GM12875 (cell line): ENCODE data around the gene D2HGDH.

Source experiments
- H3K4me3 ChIP-seq: one replicate; pipeline ENCODE4 v1.5.1; 2011; ENCODE audit warnings: low read depth, low read length, control low read depth
- CTCF ChIP-seq: IDR thresholded peaks from 2 replicates; pipeline ENCODE4 v1.5.1; 2011; ENCODE audit warnings: low read depth, mild to moderate bottlenecking, control low read depth, inconsistent platforms, low read length, moderate library complexity, borderline replicate concordance; ENCODE audit not compliant: insufficient read depth

D2HGDH gene

DNA sequence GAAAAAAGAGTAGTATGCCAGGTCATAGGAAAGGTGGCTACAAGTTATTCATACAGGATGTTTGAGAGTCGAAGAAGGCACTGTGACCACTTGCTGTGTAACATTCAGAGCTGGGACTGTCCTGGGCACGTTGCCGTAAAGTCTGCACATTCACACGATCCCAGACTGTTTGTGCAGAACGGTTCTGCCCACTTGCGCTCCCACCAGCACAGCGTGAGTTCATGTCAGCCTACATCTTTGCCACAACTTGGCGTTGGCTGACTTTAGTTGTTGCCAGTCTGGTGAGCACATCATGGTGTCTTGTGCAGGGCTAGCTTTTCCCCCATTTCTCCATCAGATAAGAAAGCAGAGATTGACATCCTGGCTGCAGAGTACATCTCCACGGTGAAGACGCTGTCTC is 25.6 kb upstream of the D2HGDH start:
- no peak for TF ChIP-seq CTCF
- no peak overlapping the region for H3K4me3 ChIP-seq

GRCh38 chr2:241719093-241719492 is 15.3 kb upstream of the D2HGDH start:
- no peak for TF ChIP-seq CTCF
- H3K4me3 ChIP-seq: no peak overlapping the region

DNA sequence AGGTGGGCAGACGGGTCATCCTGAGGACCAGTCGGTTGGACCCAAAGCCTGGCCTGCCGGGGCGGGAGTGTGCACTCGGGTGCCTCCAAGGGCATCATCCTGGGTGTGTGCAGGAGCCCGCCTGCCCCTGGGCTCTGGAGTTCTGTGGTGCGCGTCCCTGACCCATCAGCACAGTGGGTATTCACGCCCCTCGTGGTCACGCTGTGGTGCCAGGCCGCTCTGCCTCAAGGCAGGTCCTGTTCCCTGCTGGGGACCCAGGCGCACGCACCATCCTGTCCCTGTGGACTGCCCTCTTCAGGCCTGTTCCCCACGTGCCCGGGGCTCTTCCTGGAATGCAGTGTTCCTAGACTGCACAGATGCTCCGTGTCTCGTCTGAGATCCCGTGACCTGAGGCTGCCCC is 14.3 kb upstream of the D2HGDH start:
- H3K4me3 ChIP-seq: no peak overlapping the region
- TF ChIP-seq CTCF: no peak

DNA sequence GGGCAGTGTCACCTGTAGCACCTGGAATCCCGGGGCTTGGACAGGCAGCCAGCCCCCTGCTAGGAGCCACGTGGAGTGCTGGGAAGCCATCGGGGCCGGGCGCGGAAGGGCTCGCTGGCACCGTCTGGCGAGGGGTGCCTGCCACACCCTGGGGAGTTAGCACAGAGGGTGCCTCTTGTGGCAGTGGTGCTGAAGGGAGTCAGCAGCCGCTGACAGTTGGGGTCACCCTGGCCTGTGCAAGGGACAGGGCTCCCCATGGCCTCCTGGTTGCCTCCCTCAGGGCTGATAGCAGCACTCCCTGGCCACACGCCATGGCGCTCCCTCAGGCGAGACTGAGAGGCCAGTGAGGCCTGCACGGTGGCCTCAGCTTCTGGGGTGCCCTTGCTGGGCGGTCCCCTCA is 13.9 kb upstream of the D2HGDH start:
- H3K4me3 ChIP-seq: no peak overlapping the region
- no peak for TF ChIP-seq CTCF

DNA sequence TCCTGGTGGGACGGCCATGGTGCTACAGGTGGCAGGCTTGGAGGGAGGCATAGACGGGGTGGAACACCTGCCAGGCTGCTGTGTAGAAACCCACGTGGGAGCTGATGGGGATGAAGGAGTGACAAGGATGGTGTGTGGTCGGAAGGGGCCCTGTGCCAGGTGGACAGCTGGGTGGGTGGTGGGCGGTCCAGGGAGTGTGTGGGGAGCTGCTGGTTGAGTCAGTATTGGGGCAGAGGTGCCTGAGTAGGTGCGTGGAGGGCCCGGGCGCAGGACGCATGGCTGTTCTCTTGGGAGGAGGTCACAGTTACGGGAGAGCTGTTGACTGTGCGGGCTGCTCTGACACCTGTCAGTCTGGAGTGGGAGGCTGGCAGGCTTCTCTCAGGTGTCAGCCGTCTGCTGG is 12.6 kb upstream of the D2HGDH start:
- H3K4me3 ChIP-seq: no peak overlapping the region
- TF ChIP-seq CTCF: no peak

- H3K4me3 ChIP-seq: no peak overlapping the region
- TF ChIP-seq CTCF: no peak
Observed at GRCh38 chr2:241722896-241723454, 11.5 kb upstream of the D2HGDH start.

DNA sequence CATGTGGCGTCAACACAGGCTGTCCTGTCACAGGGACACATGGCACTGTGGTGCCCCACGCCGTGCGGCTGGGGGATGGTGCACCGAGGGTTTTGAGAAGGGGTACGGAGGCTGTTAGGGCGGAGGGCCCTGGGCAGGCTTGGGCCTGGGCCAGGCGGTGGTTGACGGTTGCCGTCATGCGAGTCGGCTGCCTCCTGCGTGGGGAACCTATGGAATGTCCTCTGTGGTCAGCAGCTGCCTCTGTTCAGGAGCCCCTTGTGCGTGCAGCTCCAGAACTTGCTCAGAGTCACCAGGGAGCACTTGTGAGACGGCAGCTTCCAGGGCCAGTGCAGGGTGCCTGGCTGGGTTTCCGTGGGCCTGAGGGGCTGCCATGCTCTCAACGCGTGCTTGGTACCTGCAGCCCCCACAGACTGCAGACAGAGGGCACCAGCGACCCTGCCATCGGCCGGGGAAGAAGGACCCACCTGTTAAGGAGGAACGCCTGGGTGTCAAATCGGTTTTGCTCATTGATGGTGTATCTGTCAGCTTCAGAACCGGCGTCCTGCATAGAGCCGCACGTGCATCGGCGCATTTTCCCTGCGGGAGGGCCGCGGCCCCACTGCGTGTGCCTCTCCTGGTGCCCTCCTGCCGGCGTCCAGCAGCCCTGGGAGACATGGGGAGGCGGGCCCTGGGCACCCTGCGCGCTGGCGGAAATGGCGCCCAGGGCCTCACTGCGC is 10.0 kb upstream of the D2HGDH start:
- no peak overlapping the region for H3K4me3 ChIP-seq
- no peak for TF ChIP-seq CTCF
